Heart left ventricle (tissue), 16 donors: ENCODE results near the gene EYS. TPM values are rescaled to one million over a fixed set of nuclear protein-coding genes. Genes with fewer than 3 reads are reported as not detected.

ENCODE experiments used
- ATAC-seq, 4 donors: fragments of 200-7000 bp; cut with Tn5 transposase; one replicate each; pipeline ENCODE4 v1.9.1; 2020 to 2022; ENCODE audit warnings: moderate library complexity in 4 of 4, mild to moderate bottlenecking in 3 of 4, moderate number of reproducible peaks in 1 of 4
- DNase-seq, 5 donors: peaks; one replicate each; pipeline ENCODE4 v3.0.0-alpha.2; 2020
- H3K27ac ChIP-seq, 12 donors: fragments of 200-600 bp; sonication (generic) in 4 of 12; one replicate each; pipeline versions ENCODE4 v1.5.0 to v1.8.0; 2016 to 2022; ENCODE audit warnings: mild to moderate bottlenecking in 2 of 12
- H3K27me3 ChIP-seq, 9 donors: fragments of 200-600 bp; sonication (generic) in 2 of 9; one replicate each; pipeline versions ENCODE4 v1.5.1 to v1.8.0; 2016 to 2022; ENCODE audit warnings: mild to moderate bottlenecking in 3 of 9
- H3K36me3 ChIP-seq, 9 donors: fragments of 200-600 bp; sonication (generic) in 2 of 9; one replicate each; pipeline versions ENCODE4 v1.5.0 to v1.8.0; 2018 to 2022; ENCODE audit warnings: mild to moderate bottlenecking in 2 of 9
- H3K4me1 ChIP-seq, 12 donors: fragments of 200-600 bp; sonication (generic) in 4 of 12; one replicate each; pipeline versions ENCODE4 v1.5.0 to v1.8.0; 2016 to 2022; ENCODE audit warnings: mild to moderate bottlenecking in 3 of 12
- H3K4me3 ChIP-seq, 12 donors: fragments of 200-600 bp; sonication (generic) in 4 of 12; one replicate each; pipeline versions ENCODE4 v1.5.0 to v1.8.0; 2017 to 2022; ENCODE audit warnings: mild to moderate bottlenecking in 9 of 12, moderate library complexity in 4 of 12
- H3K9me3 ChIP-seq, 12 donors: fragments of 200-600 bp; sonication (generic) in 4 of 12; one replicate each; pipeline versions ENCODE4 v1.5.0 to v1.8.0; 2016 to 2022; ENCODE audit warnings: mild to moderate bottlenecking in 1 of 12
- CTCF ChIP-seq, 12 donors: fragments of 200-600 bp; sonication (generic) in 4 of 12; IDR thresholded peaks; one replicate each; pipeline versions ENCODE4 v1.5.0 to v1.8.0; 2018 to 2022; ENCODE audit warnings: antibody characterized with exemption in 12 of 12, mild to moderate bottlenecking in 5 of 12
- POLR2A ChIP-seq, 2 donors: fragments of 450-650 bp; IDR thresholded peaks; one replicate each; pipeline ENCODE4 v1.6.1; 2017; ENCODE audit warnings: antibody characterized with exemption in 2 of 2, mild to moderate bottlenecking in 2 of 2, moderate library complexity in 2 of 2
- WGBS, 4 donors: extraction: QIAGEN DNeasy Blood & Tissue Kit in 2 of 4; methylation state at CpG; one replicate each; pipeline versions ENCODE4 v1.1.5 to v1.1.7; 2013 to 2018; 5-methylcytosine and 5-hydroxymethylcytosine counted together
- intact Hi-C, 10 donors: fragments of 100-400 bp; cut with DNase I; formaldehyde crosslinking; loops; one replicate each; pipeline versions ENCODE4 v1.11.1 to v1.14.2; 2022
- long read RNA-seq, 3 donors: library from polyadenylated mRNA; unstranded; transcript quantifications; one replicate each; pipeline ENCODE4 v2.0.0, GENCODE V29; 2020 to 2021
- polyA plus RNA-seq, 2 donors: library from polyadenylated mRNA; stranded (reverse); fragments of 200-250 nt; gene quantifications; one replicate each; pipeline ENCODE4 v1.2.3, GENCODE V29; 2013
- total RNA-seq, 9 donors: library from RNA; depleted of rRNA in 2 of 9; stranded (reverse); fragments of >200 nt in 2 of 9; fragmentation: NEBNext Ultra II Directional in 3 of 9; extraction: Animal tissue kit (Norgen Biotek cat#: 25700) in 3 of 9; gene quantifications; one replicate each; pipeline versions ENCODE4 v1.1.0 to v1.2.4, GENCODE V29; 2016 to 2023
- donor health status: ischemic (EF 13 %, LVEDD 7.1; RV severe dilation, severe dysfunction).
- donor health status: healthy with polysubstance abuse.
- donor health status: DM: no; HTN: yes; CAD: no.
- donor health status: DM: no; HTN: no; CAD: no.
- donor health status: ischemic (EF 25% LVEDD 6.9; RV normal size, moderate dysfunction).
- donor health status: ischemic (EF 25% LVEDD 5.7; RV mildly dilated, moderate dysfunction).
- donor health status: healthy.
- donor health status: DM: yes; HTN: yes; CAD: no.
- donor health status: ischemic (EF 35%, LVEDD 5.7; RV mildly dilated, moderate dysfunction).
- donor health status: nonischemic (EF 11% LVEDD 7.7; RV severe dilation, severe dysfunction).
- donor health status: DM: yes; HTN: yes; CAD: no.
- donor health status: PGD.
- donor health status: ischemic (EF 29% LVEDD 5.4; RV normal size, mild dysfunction).
- donor health status: nonischemic (EF 23%, LVEDD 6.1; RV moderate dilation, normal function).

EYS gene
- under 1 TPM in 3 of 9 donors, not detected in 6; 0.07 to 0.27 (median 0.08) TPM for total RNA-seq
- polyA plus RNA-seq: not detected
- long read RNA-seq, donor 1: 0 reads
- long read RNA-seq, donor 2: 0 reads
- long read RNA-seq, donor 3: 0 reads

- no peak for DNase-seq
- TF ChIP-seq POLR2A (IDR thresholded peaks at IDR 0.05): no peak
- TF ChIP-seq CTCF (IDR thresholded peaks at IDR 0.05): no peak
- intact Hi-C loops: no loop called here
- H3K27ac ChIP-seq: no peak within 1 kb of the TSS
- H3K4me3 ChIP-seq: no peak within 1 kb of the TSS
- 91 to 93% (median 91%) methylated on average over 4 of the region's 4 CpGs for WGBS, 4 donors
- ATAC-seq: no peak
- H3K27me3 ChIP-seq: no peaks in the 10 kb centered on the region
- H3K9me3 ChIP-seq: no peaks in the 10 kb centered on the region
- no peaks in the 10 kb centered on the region for H3K36me3 ChIP-seq
- H3K4me1 ChIP-seq: no peaks in the 10 kb centered on the region
Measured at GRCh38 chr6:65707126-65707826, at the start of gene EYS. Gene EYS, minus strand, starts transcription at chr6:65707226. Its CDS starts 211,816 bp downstream, at chr6:65495410.

DNA sequence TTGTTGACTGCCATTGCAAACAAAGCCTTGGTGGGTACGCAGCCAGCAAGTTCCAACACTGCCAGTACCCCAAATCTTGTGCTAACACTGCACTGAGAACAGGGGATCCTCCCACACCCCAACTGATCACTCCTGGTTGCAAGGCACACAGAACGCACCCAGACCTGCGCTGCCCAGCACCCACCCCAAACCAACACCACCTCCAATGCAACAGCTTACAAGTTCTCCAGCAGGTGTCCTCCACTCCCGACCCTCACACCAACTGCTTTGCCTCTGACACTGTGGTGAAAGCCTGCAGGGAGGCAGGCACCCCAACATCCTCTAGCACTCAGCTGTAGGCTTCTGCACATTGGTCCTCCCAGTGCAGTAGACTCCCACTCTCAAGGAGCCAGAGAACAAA lies 39.3 kb upstream of the EYS start:
- TF ChIP-seq POLR2A (IDR thresholded peaks at IDR 0.05): no peak
- TF ChIP-seq CTCF (IDR thresholded peaks at IDR 0.05): no peak
- H3K27ac ChIP-seq: no peak overlapping the region
- H3K36me3 ChIP-seq: no peaks in the 10 kb centered on the region
- no peak overlapping the region for H3K4me3 ChIP-seq
- DNase-seq (no peak), ATAC-seq (no peak)
- H3K27me3 ChIP-seq: no peaks in the 10 kb centered on the region
- WGBS, 4 donors: 76 to 80% (median 78%) methylated on average over 4 of the region's 4 CpGs
- H3K4me1 ChIP-seq: no peaks in the 10 kb centered on the region
- H3K9me3 ChIP-seq: peaks cover 0 to 10% (median 0%) of the 10 kb centered on the region in 12 donors
- intact Hi-C loops: no loop called here

DNA sequence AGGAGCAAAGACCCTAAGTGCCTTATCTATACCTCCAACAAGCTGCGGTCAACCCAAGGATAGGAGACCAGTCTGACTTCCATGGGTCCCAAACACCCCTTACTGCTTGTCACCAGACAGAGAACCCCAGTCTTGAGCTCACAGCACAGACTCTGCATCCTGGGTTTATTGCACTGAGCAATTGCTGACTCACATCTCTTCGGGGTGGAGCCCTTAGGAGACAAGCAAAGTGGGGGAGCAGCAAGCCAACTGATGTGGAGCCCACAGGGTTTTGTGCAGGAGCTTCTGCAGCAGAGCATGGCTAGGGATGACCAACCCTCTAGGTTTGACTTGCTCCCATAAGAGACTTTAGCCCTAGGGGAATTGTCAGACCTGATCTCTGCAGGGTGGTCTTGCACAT lies 38.6 kb upstream of the EYS start:
- intact Hi-C loops: no loop called here
- no peak for DNase-seq
- Histone ChIP-seq H3K36me3 (no peaks in the 10 kb centered on the region), H3K9me3 (peaks cover 0 to 10% (median 0%) of the 10 kb centered on the region in 12 donors), H3K4me3 (no peak overlapping the region), H3K27me3 (no peaks in the 10 kb centered on the region), H3K4me1 (no peaks in the 10 kb centered on the region), H3K27ac (no peak overlapping the region)
- 88 to 92% (median 90%) methylated on average over 2 of the region's 2 CpGs for WGBS, 4 donors
- TF ChIP-seq CTCF (IDR thresholded peaks at IDR 0.05) (no peak), POLR2A (IDR thresholded peaks at IDR 0.05) (no peak)
- no peak for ATAC-seq

- Histone ChIP-seq H3K27me3 (no peaks in the 10 kb centered on the region), H3K36me3 (no peaks in the 10 kb centered on the region), H3K4me1 (no peaks in the 10 kb centered on the region), H3K9me3 (no peaks in the 10 kb centered on the region), H3K27ac (no peak overlapping the region), H3K4me3 (no peak overlapping the region)
- no peak for TF ChIP-seq POLR2A (IDR thresholded peaks at IDR 0.05)
- TF ChIP-seq CTCF (IDR thresholded peaks at IDR 0.05): no peak
- ATAC-seq (no peak), DNase-seq (no peak)
- intact Hi-C loops: no loop called here
- WGBS, 4 donors: 45 to 64% (median 58%) methylated on average over 3 of the region's 3 CpGs
Measured at GRCh38 chr6:65728879-65729479, 22.0 kb upstream of the EYS start.
